ENCODE results near the gene TYMP.

The TYMP gene

DNA sequence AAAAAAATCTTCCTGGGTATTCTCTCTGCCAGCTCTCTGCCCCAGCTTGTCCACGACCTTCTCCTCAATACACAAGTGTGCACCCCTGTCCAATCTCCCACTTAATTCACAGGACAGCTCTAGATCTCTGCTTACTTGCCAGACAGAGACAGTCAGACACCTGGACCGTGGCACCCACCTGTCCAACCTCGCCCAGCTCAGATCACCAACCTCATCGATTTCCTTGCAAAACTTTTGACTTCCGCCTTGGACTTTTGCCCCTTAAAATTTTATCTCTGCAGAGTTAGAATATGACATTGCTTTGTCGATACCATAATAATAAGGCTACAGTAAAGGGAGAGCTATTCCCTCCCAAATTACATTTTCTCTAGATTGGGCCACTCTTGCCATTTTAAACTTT lies 32.7 kb downstream of the TYMP start:
- FAIRE-seq (no peak), DNase-seq (ENCODE audit: insufficient read length) (no peak)
- TF ChIP-seq TAF1 (IDR thresholded peaks at IDR 0.05; ENCODE audit: borderline replicate concordance, low read depth, low read length) = no peak

DNA sequence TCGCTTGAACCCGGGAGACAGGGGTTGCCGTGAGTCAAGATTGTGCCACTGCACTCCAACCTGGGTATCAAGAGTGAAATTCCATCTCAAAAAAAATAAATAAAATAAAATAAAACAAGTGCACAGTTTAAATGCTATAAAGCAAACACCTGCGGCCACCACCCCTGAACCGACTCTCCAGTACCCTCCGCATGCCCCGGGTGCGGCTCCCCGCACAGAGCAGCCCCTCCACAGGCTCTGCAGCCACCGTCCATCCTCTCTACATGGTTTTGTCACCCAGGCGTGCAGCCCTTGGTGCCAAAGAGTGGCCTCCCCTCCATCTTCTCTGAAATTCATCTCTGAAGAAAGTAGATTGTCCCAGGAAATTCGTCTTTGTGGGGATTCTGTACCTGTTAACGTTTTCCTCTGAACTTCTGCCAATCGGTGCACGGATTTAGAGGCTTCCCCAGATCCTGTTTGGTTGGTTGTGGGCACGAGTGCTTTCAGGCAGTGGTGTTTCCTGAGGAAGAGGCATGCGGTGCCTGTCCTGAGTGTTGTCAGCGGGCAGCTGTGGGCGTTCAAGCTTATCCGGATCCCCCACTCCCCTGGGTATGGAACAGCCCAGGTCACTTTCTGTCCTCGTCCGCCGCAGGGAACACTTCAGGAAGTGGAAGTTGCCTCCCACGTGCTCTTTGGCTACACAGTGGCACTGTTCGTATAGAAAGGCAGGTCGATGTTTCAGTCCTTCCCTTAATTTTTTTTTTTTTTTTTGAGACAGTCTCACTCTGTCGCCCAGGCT lies 39.1 kb downstream of the TYMP start:
- FAIRE-seq = no peak

DNA sequence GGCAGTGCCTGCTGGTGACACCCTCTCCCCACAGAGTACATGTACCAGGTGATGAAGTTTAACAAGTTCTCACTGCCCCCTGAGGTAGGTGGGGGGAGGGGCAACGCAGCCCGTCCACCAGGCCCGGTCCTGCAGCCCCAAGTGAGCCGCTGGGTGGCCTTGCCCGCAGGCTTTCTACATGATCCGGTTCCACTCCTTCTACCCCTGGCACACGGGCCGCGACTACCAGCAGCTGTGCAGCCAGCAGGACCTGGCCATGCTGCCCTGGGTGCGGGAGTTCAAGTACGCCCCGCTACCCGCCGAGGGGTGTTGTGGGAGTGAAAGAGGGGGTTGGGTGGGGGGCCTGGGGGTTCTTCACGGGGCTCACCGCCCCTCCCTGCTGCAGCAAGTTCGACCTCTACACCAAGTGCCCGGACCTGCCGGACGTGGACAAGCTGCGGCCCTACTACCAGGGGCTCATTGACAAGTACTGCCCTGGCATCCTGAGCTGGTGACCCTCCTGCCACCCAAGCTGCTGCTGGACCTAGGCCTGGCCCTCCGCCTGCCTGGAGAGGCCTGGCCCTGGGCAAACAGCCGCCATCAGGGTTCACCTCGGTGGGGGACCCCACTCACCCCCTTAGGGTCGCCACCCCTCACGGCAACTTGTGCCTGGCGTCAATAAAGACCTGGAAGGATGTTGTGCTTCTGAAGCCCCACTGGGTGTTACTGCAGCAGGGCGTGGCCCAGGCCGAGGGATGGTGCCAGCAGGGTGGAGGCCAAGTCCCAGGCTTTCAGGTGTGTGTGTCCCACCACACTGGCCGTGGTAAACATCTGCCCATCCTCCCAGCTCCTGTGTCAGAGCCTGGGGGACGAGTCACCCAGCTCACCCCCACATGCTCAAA lies 40.2 kb downstream of the TYMP start:
- DNase-seq (ENCODE audit: insufficient read length) = no peak
- TF ChIP-seq TAF1 (IDR thresholded peaks at IDR 0.05; ENCODE audit: borderline replicate concordance, low read depth, low read length) = no peak
- TF ChIP-seq POLR2AphosphoS5 (IDR thresholded peaks at IDR 0.05; ENCODE audit: low read depth, low read length) = no peak
- no peak for TF ChIP-seq POLR2A (IDR thresholded peaks at IDR 0.05; ENCODE audit: low read depth, low read length)
- FAIRE-seq = no peak

More for the DNA sequence above, 39.1 kb downstream of the TYMP start:
- TF ChIP-seq POLR2A (IDR thresholded peaks at IDR 0.05; ENCODE audit: low read depth, low read length) (no peak), POLR2AphosphoS5 (IDR thresholded peaks at IDR 0.05; ENCODE audit: low read depth, low read length) (no peak), TAF1 (IDR thresholded peaks at IDR 0.05; ENCODE audit: borderline replicate concordance, low read depth, low read length) (no peak)
- no peak for DNase-seq (ENCODE audit: insufficient read length)

- TF ChIP-seq POLR2A (IDR thresholded peaks at IDR 0.05; ENCODE audit: low read depth, low read length) (no peak), POLR2AphosphoS5 (IDR thresholded peaks at IDR 0.05; ENCODE audit: low read depth, low read length) (no peak), TAF1 (IDR thresholded peaks at IDR 0.05; ENCODE audit: borderline replicate concordance, low read depth, low read length) (no peak)
- FAIRE-seq = no peak
- no peak for DNase-seq (ENCODE audit: insufficient read length)
Observed at GRCh38 chr22:50488886-50489285, 40.9 kb downstream of the TYMP start.

DNA sequence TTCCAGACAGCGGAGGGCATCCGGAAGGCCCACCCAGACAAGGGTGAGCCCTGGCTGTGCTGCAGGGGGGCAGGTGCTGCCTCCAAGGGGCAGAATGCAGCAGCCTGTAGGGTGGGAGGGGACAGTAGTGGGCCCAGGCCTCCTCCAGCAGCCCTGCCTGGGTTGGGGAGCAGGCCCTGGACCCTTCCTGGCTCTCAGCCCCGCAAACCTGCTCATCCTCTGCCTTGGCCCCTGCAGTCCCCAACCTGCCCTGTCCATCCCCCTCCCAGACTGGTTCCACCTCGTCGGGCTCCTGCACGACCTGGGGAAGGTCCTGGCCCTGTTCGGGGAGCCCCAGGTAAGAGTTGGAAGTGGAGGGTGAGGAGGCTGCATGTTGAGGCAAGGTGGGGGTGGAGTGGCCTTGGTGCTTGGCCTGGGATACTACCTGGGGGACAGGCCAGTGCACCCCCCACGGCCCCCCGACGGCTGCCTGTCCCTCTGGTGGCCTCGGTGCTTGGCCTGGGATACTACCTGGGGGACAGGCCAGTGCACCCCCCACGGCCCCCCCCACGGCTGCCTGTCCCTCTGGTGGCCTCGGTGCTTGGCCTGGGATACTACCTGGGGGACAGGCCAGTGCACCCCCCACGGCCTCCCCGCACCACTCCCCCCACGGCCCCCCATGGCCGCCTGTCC lies 41.7 kb downstream of the TYMP start:
- FAIRE-seq (no peak), DNase-seq (ENCODE audit: insufficient read length) (no peak)
- TF ChIP-seq POLR2A (IDR thresholded peaks at IDR 0.05; ENCODE audit: low read depth, low read length) (no peak), POLR2AphosphoS5 (IDR thresholded peaks at IDR 0.05; ENCODE audit: low read depth, low read length) (no peak), TAF1 (IDR thresholded peaks at IDR 0.05; ENCODE audit: borderline replicate concordance, low read depth, low read length) (no peak)

DNA sequence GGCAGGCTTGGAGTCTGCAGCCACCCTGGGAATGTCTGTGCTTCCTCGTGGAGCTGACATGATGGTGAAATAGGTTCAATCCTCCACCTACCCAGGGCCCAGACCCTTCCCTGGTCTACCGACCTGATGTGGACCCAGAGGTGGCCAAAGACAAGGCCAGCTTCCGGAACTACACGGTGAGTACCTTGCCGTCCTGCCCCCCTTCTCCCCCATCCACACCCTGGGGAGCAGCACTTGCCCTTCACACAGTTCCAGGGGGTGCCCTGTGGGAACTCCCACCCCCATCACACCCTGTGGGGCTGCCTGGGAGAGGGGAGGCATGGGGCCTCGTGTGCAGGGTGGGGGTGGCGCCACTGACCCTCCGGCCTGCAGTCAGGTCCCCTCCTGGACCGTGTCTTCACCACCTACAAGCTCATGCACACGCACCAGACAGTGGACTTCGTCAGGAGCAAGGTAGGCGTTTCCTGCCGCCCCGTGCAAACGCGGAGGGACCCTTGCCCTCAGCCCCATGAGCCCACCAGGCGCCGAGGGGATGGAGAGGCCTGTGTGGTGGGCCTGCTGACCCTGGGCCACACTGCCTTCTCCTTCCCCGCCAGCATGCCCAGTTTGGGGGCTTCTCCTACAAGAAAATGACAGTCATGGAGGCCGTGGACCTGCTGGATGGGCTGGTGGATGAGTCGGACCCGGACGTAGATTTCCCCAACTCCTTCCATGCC lies 42.4 kb downstream of the TYMP start:
- TF ChIP-seq POLR2A (IDR thresholded peaks at IDR 0.05; ENCODE audit: low read depth, low read length) (no peak), TAF1 (IDR thresholded peaks at IDR 0.05; ENCODE audit: borderline replicate concordance, low read depth, low read length) (no peak), POLR2AphosphoS5 (IDR thresholded peaks at IDR 0.05; ENCODE audit: low read depth, low read length) (no peak)
- DNase-seq (ENCODE audit: insufficient read length) (no peak), FAIRE-seq (no peak)

- DNase-seq (ENCODE audit: insufficient read length) = no peak
- TF ChIP-seq POLR2A (IDR thresholded peaks at IDR 0.05; ENCODE audit: low read depth, low read length) = no peak
- no peak for TF ChIP-seq TAF1 (IDR thresholded peaks at IDR 0.05; ENCODE audit: borderline replicate concordance, low read depth, low read length)
- no peak for TF ChIP-seq POLR2AphosphoS5 (IDR thresholded peaks at IDR 0.05; ENCODE audit: low read depth, low read length)
- FAIRE-seq = no peak
Observed at GRCh38 chr22:50486561-50487289, 43.1 kb downstream of the TYMP start, which contains the start of gene MIOX. TSS of gene MIOX (plus strand) at chr22:50486859. CDS start at chr22:50486898, 39 bp downstream.

- no peak for TF ChIP-seq POLR2A (IDR thresholded peaks at IDR 0.05; ENCODE audit: low read depth, low read length)
- no peak for TF ChIP-seq TAF1 (IDR thresholded peaks at IDR 0.05; ENCODE audit: borderline replicate concordance, low read depth, low read length)
- TF ChIP-seq POLR2AphosphoS5 (IDR thresholded peaks at IDR 0.05; ENCODE audit: low read depth, low read length) = no peak
- FAIRE-seq (no peak), DNase-seq (ENCODE audit: insufficient read length) (no peak)
Observed at GRCh38 chr22:50485221-50486131, 44.3 kb downstream of the TYMP start.

DNA sequence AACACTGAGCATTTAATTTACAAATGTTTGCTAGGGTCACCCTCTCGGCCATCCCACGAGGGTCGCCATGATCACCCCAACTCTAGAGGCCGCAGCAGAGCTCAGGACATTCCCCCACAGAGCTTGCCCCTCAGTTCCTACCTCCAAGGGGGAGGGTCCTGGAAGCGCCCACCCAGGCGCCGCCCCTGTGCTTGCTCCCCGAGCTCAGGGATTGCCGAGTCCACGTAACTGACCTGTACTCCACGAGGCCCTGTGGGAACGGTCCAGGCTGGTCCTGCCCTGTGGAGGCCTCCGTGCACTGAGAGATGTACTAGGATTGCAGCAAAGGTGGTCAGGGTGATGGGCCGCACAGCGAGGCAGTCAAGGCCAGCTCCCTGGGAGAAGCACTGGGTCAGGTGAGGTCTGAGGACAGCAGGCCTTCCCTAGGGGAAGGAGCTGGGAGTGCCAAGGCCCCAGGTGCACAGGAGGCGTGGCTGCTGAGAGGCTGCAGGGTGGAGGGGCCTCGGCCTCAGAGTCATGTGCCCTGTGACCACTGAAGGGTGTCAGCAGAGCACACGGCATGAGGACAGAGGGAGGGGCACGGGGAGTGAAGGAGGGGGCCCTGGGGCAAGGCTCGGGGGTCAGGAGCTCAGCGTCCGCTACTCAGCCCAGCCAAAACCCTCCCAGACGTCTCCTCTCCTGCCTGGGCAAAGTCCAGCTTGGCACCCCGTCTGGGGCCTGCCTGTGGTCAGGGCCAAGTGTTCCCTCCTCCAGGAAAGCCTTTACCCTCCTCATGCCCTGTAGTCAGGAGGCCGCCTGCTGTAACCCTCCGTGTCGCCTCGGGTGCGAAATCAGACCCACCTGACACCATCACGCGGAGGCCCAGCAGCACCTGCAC lies 45.6 kb downstream of the TYMP start:
- FAIRE-seq (no peak), DNase-seq (ENCODE audit: insufficient read length) (no peak)
- TF ChIP-seq TAF1 (IDR thresholded peaks at IDR 0.05; ENCODE audit: borderline replicate concordance, low read depth, low read length) = no peak
- TF ChIP-seq POLR2AphosphoS5 (IDR thresholded peaks at IDR 0.05; ENCODE audit: low read depth, low read length) = no peak
- no peak for TF ChIP-seq POLR2A (IDR thresholded peaks at IDR 0.05; ENCODE audit: low read depth, low read length)

Data from GM12892 (cell line).